ENCODE results near the gene RASGEF1C.

The RASGEF1C gene

GRCh38 chr5:180114304-180115003 is 94.6 kb downstream of the RASGEF1C start:
- no peak for TF ChIP-seq FOXA1 (IDR thresholded peaks at IDR 0.05)
- no peak for TF ChIP-seq FOXM1 (IDR thresholded peaks at IDR 0.05; ENCODE audit: borderline replicate concordance)
- no peak for TF ChIP-seq CTBP1 (IDR thresholded peaks at IDR 0.05; ENCODE audit: borderline replicate concordance)
- TF ChIP-seq ZNF384 (IDR thresholded peaks at IDR 0.05): no peak
- no peak for TF ChIP-seq ELF4 (IDR thresholded peaks at IDR 0.05)
- TF ChIP-seq PKNOX1 (IDR thresholded peaks at IDR 0.05): no peak
- TF ChIP-seq LEF1 (IDR thresholded peaks at IDR 0.05; ENCODE audit: borderline replicate concordance): no peak
- TF ChIP-seq NFRKB (IDR thresholded peaks at IDR 0.05): no peak
- TF ChIP-seq BHLHE40 (IDR thresholded peaks at IDR 0.05; ENCODE audit: borderline replicate concordance): no peak
- no peak for TF ChIP-seq SUZ12 (IDR thresholded peaks at IDR 0.05)
- no peak for TF ChIP-seq FOXK2 (IDR thresholded peaks at IDR 0.05)
- TF ChIP-seq ARNT (IDR thresholded peaks at IDR 0.05): no peak
- no peak for TF ChIP-seq HDGF (IDR thresholded peaks at IDR 0.05; ENCODE audit: borderline replicate concordance)
- TF ChIP-seq SP1 (IDR thresholded peaks at IDR 0.05): no peak
- TF ChIP-seq TARDBP (IDR thresholded peaks at IDR 0.05): no peak
- no peak for TF ChIP-seq L3MBTL2 (conservative IDR thresholded peaks at IDR 0.05)
- DNase-seq (ENCODE audit: extremely low spot score): no peak
- ChIA-PET CTCF (no interaction called here), POLR2A (no interaction called here)

GRCh38 chr5:180113660-180114303 is 95.2 kb downstream of the RASGEF1C start:
- DNase-seq (ENCODE audit: extremely low spot score): no peak
- TF ChIP-seq SP1 (IDR thresholded peaks at IDR 0.05) (no peak), NFRKB (IDR thresholded peaks at IDR 0.05) (no peak), L3MBTL2 (conservative IDR thresholded peaks at IDR 0.05) (no peak), FOXM1 (IDR thresholded peaks at IDR 0.05; ENCODE audit: borderline replicate concordance) (no peak), PKNOX1 (IDR thresholded peaks at IDR 0.05) (no peak), BHLHE40 (IDR thresholded peaks at IDR 0.05; ENCODE audit: borderline replicate concordance) (no peak), ELF4 (IDR thresholded peaks at IDR 0.05) (no peak), FOXA1 (IDR thresholded peaks at IDR 0.05) (no peak), TARDBP (IDR thresholded peaks at IDR 0.05) (no peak)
- ChIA-PET POLR2A (no interaction called here), CTCF (no interaction called here)

- CTCF ChIA-PET: no interaction called here
- POLR2A ChIA-PET: no interaction called here
- DNase-seq (ENCODE audit: extremely low spot score): no peak
Observed at GRCh38 chr5:180112181-180112861, 96.7 kb downstream of the RASGEF1C start.

GRCh38 chr5:180111273-180112002 is 97.6 kb downstream of the RASGEF1C start:
- no peak for DNase-seq (ENCODE audit: extremely low spot score)
- ChIA-PET POLR2A (no interaction called here), CTCF (no interaction called here)
- TF ChIP-seq ARNT (IDR thresholded peaks at IDR 0.05) (no peak), HDGF (IDR thresholded peaks at IDR 0.05; ENCODE audit: borderline replicate concordance) (no peak), TARDBP (IDR thresholded peaks at IDR 0.05) (no peak), FOXK2 (IDR thresholded peaks at IDR 0.05) (no peak), BHLHE40 (IDR thresholded peaks at IDR 0.05; ENCODE audit: borderline replicate concordance) (no peak), FOXA1 (IDR thresholded peaks at IDR 0.05) (no peak), SP1 (IDR thresholded peaks at IDR 0.05) (no peak), NFRKB (IDR thresholded peaks at IDR 0.05) (no peak), FOXM1 (IDR thresholded peaks at IDR 0.05; ENCODE audit: borderline replicate concordance) (no peak), CTBP1 (IDR thresholded peaks at IDR 0.05; ENCODE audit: borderline replicate concordance) (no peak), SUZ12 (IDR thresholded peaks at IDR 0.05) (no peak), ELF4 (IDR thresholded peaks at IDR 0.05) (no peak), LEF1 (IDR thresholded peaks at IDR 0.05; ENCODE audit: borderline replicate concordance) (no peak), ZNF384 (IDR thresholded peaks at IDR 0.05) (no peak), L3MBTL2 (conservative IDR thresholded peaks at IDR 0.05) (no peak), PKNOX1 (IDR thresholded peaks at IDR 0.05) (no peak)

More at GRCh38 chr5:180112181-180112861, 96.7 kb downstream of the RASGEF1C start:
- no peak for TF ChIP-seq NFRKB (IDR thresholded peaks at IDR 0.05)
- no peak for TF ChIP-seq ZNF384 (IDR thresholded peaks at IDR 0.05)
- TF ChIP-seq FOXK2 (IDR thresholded peaks at IDR 0.05): no peak
- no peak for TF ChIP-seq PKNOX1 (IDR thresholded peaks at IDR 0.05)
- no peak for TF ChIP-seq ELF4 (IDR thresholded peaks at IDR 0.05)
- TF ChIP-seq BHLHE40 (IDR thresholded peaks at IDR 0.05; ENCODE audit: borderline replicate concordance): no peak
- no peak for TF ChIP-seq FOXM1 (IDR thresholded peaks at IDR 0.05; ENCODE audit: borderline replicate concordance)

GRCh38 chr5:180109920-180110319 is 99.1 kb downstream of the RASGEF1C start:
- DNase-seq (ENCODE audit: extremely low spot score): no peak
- CTCF ChIA-PET: no interaction called here
- TF ChIP-seq ARNT (IDR thresholded peaks at IDR 0.05) (no peak), SUZ12 (IDR thresholded peaks at IDR 0.05) (no peak), L3MBTL2 (conservative IDR thresholded peaks at IDR 0.05) (no peak), ELF4 (IDR thresholded peaks at IDR 0.05) (no peak), PKNOX1 (IDR thresholded peaks at IDR 0.05) (no peak), ZNF384 (IDR thresholded peaks at IDR 0.05) (no peak), FOXM1 (IDR thresholded peaks at IDR 0.05; ENCODE audit: borderline replicate concordance) (no peak), HDGF (IDR thresholded peaks at IDR 0.05; ENCODE audit: borderline replicate concordance) (no peak), BHLHE40 (IDR thresholded peaks at IDR 0.05; ENCODE audit: borderline replicate concordance) (no peak), TARDBP (IDR thresholded peaks at IDR 0.05) (no peak), SP1 (IDR thresholded peaks at IDR 0.05) (no peak)
- POLR2A ChIA-PET: no interaction called here
